ENCODE results near the gene SOX14.

SOX14 gene

DNA sequence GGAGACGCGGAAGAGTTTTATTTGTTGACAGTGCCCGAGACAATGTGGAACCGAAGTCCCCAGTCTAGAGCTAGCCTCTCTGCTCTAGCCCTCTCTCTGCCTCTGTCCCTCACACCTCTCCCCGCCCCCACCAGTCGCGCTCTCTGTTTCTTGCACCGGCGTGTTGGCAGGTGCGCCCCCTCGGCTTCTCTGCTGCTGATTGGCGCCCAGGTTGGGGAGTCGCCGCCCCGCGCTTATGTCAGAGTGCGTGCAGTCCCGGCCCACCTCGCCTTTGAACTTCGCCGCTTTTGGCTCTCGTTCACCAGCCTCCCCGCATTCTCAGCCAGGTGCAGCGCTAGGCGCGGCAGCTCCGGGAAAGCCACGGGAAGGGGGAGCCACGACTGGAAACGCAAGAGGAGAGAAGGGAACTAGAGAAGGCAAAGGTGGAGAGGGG lies at the start of gene SOX14:
Gene SOX14, plus strand, starts transcription at position 315 of the 433 bp plus-strand sequence. CDS start 470 bp downstream, outside the sequence.
- no peak for DNase-seq (ENCODE audit: low read depth)

DNA sequence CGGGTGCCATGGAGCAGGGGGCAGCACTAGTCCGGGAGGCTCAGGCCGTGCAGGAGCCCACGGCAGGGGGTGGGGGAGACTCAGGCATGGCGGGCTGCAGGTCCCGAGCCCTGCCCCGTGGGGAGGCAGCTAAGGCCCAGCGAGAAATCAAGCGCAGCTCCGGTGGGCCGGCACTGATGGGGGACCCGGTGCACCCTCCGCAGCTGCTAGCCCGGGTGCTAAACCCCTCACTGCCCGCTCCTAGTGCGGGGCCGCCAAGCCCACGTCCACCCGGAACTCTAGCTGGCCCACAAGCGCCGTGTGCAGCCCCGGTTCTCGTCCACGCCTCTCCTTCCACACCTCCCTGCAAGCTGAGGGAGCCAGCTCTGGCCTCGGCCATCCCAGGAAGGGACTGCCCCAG lies 49.6 kb upstream of the SOX14 start:
- no peak for DNase-seq (ENCODE audit: low read depth)

DNA sequence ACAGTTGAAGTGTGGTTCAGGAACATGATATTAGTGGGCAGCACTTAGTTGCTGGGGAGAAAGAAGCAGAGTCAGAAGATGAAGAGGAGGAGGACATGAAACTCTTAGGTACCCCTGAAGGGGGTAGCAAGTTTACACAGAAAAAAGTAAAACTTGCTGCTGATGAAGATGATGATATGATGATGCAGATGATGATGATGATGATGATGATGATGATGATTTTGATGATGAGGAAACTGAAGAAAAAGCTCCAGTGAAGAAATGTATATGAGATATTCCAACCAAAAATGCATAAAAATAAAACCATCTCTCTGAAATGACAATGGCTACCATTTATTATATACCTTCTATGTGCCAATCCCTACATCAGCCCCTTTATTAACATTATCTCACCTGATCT lies 39.9 kb upstream of the SOX14 start:
- DNase-seq (ENCODE audit: low read depth) = no peak

DNA sequence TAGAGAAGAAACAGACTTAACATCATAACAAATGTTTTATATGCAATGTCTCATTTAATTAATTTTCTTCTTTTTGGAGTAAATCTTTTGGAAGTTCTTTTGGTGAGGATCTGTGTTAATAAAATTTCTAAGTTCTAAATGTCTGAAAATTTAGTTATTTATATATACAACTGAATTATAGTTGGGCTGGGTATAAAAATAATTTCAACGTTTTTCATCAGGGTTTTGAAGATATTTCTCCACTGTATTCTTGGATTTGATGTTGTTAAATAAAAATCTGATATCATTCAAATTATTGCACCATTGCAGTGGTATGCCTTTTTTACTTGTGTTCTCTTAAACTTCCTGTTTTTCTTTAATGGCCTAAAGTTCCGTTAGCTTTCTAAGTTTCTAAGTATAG lies 26.9 kb upstream of the SOX14 start:
- DNase-seq (ENCODE audit: low read depth) = no peak

DNA sequence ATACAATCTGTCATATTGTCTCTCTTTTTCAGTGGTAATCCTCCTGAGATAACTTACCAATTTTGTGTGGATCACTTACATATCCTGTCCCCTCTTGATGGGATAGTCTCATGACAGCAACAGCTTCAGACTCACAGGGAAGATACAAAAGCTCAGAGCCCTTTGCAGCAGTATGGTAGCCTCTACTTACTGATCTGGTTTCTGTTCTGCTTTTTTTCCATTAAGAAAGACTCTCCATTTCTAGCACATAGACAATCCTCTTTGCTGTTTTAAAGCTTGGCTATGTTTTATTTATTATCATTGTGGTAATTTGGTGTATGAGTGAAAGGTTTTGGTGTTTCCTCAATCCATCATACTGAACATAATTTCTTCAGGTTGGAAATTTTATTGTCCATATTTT lies 25.4 kb upstream of the SOX14 start:
- DNase-seq (ENCODE audit: low read depth) = no peak

DNA sequence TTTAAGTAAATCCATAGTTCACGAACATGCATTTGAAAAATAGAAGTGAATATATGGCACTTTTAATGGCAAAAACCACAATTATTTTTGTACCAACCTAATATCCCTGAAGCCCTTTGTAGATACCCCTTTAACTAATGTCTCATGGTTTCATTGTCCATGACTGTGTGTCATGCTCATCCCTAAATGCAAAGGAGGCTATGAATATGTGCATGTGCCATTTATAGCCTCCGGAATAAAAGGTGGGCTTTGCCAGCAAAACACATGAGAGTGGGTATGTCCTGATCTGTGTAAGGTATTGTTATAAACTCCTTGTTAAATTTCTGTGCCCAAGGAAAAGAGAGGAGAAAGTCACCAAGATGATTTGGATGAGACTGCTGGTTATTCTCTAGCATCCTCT lies 20.5 kb upstream of the SOX14 start:
- no peak for DNase-seq (ENCODE audit: low read depth)

DNA sequence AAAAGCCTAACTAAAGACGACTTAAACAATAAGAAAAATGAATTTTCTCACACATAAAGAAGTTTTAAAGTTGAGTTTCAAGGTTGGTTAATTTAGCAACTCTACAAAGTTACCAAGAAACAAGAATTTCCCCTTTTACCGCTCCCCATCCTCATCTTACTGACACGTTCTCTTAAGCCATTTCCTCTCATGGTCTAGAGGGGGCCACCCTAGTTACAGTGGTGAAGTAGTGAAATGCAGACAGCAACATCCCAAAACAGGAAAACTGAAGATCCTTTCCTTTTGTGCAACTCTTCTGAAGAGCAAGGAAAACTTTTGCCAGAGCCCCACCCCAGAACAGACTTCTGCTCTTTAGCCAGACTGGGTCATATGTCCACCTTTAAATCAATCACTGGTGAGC lies 17.3 kb upstream of the SOX14 start:
- no peak for DNase-seq (ENCODE audit: low read depth)

DNA sequence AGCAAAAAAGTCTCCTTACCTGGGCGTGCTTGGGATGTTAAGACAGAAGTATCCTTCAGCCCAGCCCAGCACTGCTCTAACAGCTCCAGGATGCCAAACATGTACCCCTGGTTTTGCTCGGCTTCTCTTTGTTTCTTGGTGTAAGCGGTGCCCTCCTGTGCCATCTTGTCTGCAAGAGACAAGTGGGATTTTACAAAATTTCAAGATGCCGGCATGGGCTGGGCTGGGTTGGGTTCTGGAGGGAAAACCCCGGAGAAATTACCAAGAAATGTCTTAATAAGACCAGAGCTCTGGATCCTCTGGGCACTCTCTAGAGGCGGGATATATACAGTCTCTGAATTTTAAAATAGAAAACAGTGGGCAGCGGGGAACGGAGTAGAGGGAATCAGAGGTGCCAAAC lies 4.6 kb upstream of the SOX14 start:
- DNase-seq (ENCODE audit: low read depth) = no peak

DNA sequence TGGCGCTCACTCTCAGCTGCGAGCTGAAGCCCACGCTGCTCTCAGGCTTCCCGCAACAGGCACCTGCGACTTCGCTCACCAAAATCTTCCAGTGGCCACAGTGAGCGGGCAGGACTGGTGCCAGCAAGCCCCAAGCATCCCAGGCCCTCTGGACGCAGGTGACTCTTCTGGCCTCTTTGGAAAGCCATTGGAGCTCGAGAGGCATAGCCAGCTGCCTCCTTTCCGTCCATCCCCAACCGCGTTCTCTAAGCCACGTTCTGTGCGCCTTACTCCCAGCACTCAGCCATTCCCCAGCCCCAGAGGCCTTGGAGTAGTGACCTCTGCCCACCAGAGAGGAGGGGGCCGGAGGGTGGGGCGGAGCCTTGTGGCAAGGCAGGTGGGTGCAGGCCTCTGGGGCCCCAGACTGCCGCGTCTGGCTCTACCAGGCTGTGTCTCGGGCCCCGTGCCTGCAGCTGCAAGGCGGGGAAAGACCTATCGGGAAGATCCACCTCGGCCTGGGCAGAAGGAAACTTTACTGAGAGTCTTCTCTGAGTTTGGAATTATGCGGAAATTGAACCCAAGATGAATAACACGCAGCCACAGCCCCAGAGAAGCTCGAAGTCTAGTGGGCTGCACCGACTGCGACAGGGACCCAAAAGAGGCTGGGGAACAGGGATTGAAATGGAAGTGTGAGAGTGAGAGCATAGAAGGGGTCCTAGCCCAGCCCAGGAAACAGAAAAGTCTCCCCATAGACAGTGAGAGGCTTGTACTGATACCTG lies 3.6 kb upstream of the SOX14 start:
- DNase-seq (ENCODE audit: low read depth) = no peak

DNA sequence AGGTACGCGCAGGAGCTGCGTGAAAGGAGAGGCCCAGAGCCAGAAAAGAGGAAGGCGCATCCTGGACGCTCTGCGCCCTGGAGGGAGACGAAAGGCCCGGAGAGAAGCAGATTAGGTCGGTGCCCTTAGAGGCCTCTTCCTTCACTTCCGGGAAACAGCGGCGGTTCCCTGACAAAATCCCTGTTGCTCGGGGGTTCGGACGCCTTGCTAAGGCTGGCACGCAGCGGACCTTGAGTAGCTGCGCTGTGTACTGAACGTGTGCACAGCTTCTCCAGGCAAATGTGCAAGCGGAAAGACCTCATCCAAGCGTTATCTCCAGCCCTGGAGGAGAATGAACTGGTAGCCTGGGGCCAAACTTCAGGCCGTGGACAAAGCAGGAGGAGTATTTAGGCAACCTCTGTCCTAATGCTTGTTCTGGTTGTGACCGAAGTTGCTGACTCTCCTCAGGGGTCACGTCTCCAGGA lies 3.0 kb upstream of the SOX14 start:
- DNase-seq (ENCODE audit: low read depth) = no peak

DNA sequence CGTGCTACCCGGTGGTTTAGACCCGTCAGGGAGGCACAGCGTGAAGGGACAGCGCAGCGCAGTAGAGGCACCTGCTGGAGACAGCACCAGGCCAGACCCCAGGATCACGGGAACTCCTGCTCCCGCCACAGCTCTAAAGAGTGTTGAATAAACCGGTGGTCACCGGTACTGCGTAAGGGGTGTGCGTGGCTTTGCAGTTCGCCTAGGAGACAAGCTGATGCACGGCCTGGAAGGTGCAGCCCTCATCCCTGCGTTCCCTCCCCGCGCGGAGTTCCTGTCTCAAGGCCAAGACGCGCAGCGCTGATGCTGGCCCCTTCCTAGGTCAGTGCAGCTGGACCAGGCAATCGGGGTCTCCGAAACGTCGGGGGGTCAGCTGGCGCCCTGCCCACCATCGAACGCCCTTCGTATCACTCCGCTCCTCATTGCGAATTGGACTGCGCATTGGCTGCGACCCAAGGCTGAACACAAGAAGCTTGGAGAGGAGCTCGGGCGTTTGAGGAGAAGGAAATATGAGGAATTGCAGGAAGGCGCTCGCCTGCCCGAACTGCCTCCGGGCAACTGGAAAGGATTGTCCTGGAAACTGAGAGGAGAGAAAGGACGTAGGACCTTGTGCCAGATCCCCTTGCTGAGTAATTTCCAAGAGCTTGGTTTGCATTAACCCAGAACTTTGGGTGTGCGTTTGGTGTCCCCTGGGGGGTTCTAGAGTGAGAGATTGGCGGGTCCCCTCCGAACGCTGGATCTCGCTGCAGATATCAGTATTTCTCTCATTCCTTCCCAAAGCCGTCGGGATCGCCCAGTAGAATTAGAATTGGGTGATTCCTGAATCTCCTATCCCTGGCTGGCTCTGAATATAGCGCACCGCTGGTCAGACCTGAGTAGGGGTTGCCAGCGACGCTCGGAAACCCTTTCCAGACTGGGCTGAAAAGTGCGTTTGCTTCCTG lies 2.3 kb upstream of the SOX14 start:
- DNase-seq (ENCODE audit: low read depth) = no peak

DNA sequence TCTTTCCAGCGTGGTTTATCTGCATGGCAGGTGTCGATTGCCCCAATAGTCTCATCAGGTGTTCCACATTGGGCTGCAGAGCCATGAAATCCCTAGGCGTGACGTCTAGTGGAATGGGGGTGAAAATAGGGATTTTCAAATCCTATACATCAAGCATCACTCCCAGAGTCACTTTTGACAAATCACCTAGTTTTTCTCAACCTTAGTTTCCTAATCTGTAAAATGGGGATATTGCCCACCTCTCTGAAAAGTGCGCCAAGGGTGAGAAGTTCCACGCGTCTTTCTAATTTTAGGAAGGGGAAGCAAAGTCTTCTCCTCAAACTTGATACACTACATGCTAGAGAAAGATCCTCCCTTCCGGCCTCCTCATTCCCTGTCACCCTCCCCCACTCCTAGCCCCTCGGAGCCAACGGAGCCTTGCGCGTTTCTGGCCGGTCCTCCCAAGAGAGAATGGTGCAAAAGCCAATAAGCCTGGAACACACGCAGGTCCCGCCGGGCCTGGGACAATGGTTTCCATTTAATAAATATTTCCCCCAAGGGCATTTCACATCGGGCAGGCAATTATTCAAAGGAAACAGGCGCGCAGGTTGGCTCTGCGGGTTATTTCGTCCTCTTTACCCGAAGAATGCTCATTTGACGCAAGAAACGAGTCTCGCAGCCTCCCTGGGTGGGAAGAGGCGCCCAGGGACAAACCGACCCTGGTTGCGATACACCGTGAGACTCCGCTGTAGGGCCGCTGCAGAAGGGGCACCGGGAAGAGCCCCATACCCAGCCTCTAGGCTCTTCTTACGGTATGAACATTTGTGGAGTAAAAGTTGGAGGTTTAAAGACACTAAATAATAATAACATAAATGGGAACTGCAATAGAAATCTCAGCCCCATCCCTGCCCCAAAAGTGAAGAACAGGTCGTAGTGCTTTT lies 1.2 kb upstream of the SOX14 start:
- no peak for DNase-seq (ENCODE audit: low read depth)

DNA sequence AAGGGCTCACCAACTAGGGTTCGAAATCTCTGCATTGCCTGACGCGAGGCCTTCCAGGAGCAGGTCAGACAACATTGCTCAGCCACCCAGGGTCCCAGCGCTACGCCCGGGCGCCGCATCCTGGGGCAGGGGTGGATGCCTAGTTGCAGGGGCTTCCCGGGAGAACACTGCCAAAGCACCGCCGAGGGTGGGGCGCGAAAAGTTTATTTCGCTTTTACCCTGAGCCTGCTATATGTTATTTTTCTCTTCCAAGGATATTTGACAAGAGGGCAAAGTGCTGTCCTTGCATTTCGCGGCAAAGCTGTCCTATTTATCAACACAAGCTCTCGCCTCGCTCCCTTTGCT lies 549 bp upstream of the SOX14 start:
- DNase-seq (ENCODE audit: low read depth) = no peak

DNA sequence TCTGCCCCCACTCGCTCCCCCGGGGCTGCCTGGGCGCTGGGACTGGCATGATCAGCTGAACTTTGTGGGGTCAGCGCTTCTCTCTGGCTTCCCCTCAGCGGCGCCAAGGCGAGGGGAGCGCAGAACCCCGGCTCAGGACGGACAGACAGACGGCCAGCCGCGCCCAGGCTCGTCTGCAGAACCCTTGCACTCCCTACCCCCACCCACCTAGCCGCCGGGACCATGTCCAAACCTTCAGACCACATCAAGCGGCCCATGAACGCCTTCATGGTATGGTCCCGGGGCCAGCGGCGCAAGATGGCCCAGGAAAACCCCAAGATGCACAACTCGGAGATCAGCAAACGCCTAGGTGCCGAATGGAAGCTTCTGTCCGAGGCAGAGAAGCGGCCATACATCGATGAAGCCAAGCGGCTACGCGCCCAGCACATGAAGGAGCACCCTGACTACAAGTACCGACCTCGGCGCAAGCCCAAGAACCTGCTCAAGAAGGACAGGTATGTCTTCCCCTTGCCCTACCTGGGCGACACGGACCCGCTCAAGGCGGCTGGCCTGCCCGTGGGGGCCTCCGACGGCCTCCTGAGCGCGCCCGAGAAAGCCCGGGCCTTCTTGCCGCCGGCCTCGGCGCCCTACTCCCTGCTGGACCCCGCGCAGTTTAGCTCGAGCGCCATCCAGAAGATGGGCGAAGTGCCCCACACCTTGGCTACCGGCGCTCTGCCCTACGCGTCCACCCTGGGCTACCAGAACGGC lies 621 bp downstream of the SOX14 start:
- no peak for DNase-seq (ENCODE audit: low read depth)

DNA sequence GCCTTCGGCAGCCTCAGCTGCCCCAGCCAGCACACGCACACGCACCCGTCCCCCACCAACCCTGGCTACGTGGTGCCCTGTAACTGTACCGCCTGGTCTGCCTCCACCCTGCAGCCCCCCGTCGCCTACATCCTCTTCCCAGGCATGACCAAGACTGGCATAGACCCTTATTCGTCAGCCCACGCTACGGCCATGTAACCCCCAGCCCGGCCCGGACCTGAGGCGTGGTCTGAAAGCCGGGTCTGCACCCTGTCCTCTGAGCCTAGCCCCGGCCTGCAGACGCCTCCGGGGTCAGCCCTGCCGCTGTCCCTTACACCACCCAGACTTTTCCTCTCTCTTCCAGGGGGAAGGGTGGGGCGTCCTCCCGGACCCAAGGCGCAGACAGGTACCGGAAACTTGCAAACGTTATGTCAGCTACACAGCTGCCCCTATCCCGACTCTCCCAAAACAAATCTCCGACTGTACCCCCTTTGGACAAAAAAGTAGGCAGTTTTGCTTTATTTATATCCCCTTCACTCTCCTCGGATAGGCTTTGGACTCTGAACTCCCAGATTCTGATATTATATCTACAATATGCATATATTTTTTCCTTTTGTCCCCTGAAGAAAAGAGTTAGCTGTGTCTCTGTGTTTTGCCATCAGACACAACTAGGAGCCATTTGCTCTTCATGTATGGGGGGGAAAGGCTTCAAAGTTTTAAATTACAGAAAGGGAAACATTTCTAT lies 1.4 kb downstream of the SOX14 start:
- DNase-seq (ENCODE audit: low read depth) = no peak

DNA sequence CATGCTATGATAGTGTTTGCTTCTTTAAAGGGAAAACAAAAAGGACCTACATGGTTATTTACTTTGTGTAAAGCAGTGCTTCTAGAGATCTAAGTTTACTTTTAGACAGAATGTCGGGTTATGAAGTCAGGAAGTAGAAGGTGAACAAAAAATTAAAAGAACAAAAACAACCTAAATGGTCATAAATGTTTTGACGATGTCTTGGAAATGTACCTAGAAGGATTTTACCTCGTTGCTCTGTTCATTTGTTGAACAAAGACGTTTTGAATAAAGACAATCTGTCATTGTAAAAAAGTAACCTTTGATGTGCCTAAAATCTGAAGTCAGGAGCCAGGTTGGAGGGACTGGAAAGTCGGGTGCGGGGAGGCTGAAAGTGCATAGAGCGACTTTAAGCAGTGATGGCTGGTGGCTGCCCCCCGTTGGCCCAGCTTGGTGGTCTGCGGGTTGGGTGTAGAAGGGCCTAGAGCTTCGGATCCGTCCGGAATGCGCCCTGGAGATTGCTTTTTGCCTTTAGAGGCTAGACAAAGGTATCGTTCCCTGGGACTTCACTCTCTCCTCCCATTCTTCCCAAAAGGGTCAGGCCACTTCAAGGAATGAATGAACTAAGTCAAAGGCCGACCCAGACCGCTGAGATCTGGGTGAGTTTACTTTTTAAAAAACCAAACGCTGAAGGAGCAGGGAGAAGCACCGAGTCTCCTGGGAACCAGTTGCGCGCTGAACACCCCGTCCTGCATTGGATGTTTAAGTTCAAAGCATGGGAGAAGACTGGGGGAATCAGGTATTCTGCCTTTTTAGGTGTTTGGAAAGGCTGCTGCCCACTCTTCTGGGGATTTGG lies 2.1 kb downstream of the SOX14 start:
- no peak for DNase-seq (ENCODE audit: low read depth)

DNA sequence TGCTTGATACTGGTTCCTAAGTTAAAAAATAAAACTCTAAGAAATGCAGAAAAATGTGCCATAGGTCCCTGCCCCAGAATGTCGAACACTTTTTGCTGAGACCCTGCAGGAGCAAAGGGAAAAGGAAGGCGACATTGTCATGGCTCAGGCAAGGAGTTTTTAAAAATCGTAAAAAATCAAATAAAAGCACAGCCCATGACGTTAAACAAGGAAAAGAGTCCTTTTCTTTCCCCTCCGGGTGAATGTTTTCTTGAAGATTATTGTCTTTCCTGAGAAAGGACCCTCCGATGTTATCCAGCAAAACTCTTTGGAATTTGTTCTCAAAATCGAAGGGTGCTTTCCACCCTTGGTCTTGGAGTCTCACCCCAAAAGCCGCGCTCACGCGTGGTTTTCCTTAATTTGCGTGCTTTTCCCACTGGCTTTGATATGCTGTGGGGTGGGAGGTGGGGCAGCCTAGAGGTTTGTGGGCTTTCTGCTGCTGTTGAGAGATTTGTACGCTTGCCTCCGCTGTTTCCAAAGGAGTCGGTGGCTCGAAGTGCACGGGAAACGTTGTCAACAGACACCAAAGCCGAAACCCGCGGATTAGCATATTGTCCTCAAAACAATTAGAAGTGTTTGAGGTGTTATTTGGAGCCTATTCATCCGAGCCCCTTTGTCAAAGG lies 2.9 kb downstream of the SOX14 start:
- no peak for DNase-seq (ENCODE audit: low read depth)

DNA sequence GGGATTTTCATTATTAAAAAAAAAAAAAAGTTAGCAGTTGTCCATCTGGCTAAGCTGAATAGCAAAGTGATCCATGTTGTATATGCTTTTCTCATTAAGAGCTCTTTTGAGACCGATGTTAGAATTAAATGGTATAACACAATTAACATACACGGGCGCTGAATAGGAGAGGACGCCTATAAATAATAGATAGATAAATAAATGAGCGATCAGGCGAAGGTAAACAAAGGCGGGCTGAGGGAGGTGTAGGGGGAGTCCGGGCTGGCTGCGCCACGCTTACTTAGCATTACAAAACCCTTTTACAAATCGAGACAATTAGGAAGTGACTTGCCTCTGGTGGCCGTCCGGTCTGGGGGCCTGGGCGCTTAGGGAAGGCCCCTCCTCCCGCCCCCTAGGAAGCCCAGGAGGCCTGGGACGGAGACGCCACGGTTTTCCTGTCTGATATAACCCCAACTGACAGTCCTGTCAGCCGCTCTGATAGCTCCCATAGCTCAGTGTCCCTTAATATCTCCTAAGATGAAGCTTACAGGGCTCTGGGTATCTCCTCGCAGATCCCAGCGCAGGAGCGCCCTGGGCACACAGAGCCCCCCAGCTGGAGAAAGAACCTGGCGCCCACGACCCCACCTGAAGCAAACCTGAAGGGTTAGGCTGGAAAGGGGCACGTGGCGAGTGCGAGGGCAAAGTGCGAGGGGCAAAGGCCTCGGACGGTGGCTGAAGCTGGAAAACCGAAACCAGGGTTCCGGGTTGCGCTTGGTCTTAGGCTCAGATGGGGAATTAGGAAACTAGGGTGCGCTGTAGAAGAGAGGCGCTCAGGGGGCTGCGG lies 3.6 kb downstream of the SOX14 start:
- DNase-seq (ENCODE audit: low read depth) = no peak

Data from stimulated activated CD8-positive, alpha-beta memory T cell treated with anti-CD3 and anti-CD28 coated beads, Interleukin-7, amount 100 ng/mL, for 24 hours (primary cell).